SU-DHL-6 (cell line): Measurements from ENCODE around the gene SLC12A5.

Experiments used
- EZH2phosphoT487 ChIP-seq: fragments of 200-600 bp; sonication (generic), shearing (Covaris generic); conservative IDR thresholded peaks from 2 replicates; pipeline ENCODE4 v1.6.1; 2018; ENCODE audit warnings: mild to moderate bottlenecking, antibody characterized with exemption, low read length, moderate library complexity, mixed read lengths
- TF ChIP-seq, protein P1 (sequence below): fragments of 200-600 bp; sonication (generic); IDR thresholded peaks from one replicate; pipeline ENCODE4 v1.5.1; 2017; ENCODE audit warnings: antibody characterized with exemption, mild to moderate bottlenecking, low read length, moderate library complexity; ENCODE audit not compliant: insufficient read depth, poor library complexity, severe bottlenecking

DNA sequence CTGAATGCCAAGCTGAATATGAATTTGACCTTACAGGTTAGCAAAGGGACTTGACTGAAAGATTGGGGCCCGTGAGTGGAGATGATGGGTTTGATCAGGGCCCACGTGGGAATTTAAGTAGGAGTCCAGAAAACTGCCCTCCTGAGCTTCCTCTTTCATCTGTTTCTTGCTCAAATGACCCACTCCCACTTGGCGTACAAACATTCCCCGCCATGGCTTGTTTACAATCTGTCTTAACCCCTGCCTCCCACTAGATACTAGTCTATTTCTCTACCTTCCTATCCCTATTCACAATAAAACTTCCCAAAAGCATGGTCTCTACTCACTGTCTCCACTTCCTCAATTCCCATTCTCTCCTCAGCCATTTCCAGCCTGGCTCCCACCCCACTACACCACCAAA is 10.9 kb upstream of the SLC12A5 start:
- TF ChIP-seq, protein P1, sequence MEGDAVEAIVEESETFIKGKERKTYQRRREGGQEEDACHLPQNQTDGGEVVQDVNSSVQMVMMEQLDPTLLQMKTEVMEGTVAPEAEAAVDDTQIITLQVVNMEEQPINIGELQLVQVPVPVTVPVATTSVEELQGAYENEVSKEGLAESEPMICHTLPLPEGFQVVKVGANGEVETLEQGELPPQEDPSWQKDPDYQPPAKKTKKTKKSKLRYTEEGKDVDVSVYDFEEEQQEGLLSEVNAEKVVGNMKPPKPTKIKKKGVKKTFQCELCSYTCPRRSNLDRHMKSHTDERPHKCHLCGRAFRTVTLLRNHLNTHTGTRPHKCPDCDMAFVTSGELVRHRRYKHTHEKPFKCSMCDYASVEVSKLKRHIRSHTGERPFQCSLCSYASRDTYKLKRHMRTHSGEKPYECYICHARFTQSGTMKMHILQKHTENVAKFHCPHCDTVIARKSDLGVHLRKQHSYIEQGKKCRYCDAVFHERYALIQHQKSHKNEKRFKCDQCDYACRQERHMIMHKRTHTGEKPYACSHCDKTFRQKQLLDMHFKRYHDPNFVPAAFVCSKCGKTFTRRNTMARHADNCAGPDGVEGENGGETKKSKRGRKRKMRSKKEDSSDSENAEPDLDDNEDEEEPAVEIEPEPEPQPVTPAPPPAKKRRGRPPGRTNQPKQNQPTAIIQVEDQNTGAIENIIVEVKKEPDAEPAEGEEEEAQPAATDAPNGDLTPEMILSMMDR, result no peak
- TF ChIP-seq EZH2phosphoT487, result no peak
